Measurements from ENCODE around the gene PCDHB14.
"Not testable (repeated sequence)": the region's sequence is repeated elsewhere in the genome, so short reads cannot be mapped to it uniquely, and the experiment has no call there.

PCDHB14 gene

GRCh38 chr5:141179876-141180275 is 43.3 kb upstream of the PCDHB14 start:
- not testable (repeated sequence) for H3K27me3 ChIP-seq (ENCODE audit: insufficient read depth, low read length); H3K4me3 ChIP-seq (ENCODE audit: low read depth, low read length, poor library complexity, severe bottlenecking); H3K27ac ChIP-seq (ENCODE audit: low read depth, low read length, poor library complexity, severe bottlenecking)

GRCh38 chr5:141180313-141180712 is 42.8 kb upstream of the PCDHB14 start:
- Histone ChIP-seq H3K9me2 (ENCODE audit: low read depth, low read length) (no peaks in the 10 kb centered on the region), H3F3A (ENCODE audit: insufficient read depth, low read length) (no peaks in the 10 kb centered on the region), H4K20me1 (ENCODE audit: insufficient read depth, low read length) (no peaks in the 10 kb centered on the region), H3K9me3 (ENCODE audit: low read length) (no peaks in the 10 kb centered on the region), H3K4me1 (ENCODE audit: insufficient read depth, low read length, severe bottlenecking) (no peaks in the 10 kb centered on the region), H3K4me3 (ENCODE audit: low read depth, low read length, poor library complexity, severe bottlenecking) (no peak overlapping the region), H3K27ac (ENCODE audit: low read depth, low read length, poor library complexity, severe bottlenecking) (no peak overlapping the region), H3K9ac (ENCODE audit: low read length) (no peak overlapping the region), H3K27me3 (ENCODE audit: insufficient read depth, low read length) (no peaks in the 10 kb centered on the region), H2AFZ (ENCODE audit: low read length) (no peak overlapping the region), H3K4me2 (ENCODE audit: low read length) (no peak overlapping the region), H3K79me2 (ENCODE audit: insufficient read depth, low read length) (no peaks in the 10 kb centered on the region), H3K36me3 (ENCODE audit: insufficient read depth, low read length) (no peaks in the 10 kb centered on the region)
- TF ChIP-seq EZH2 (IDR thresholded peaks at IDR 0.05; ENCODE audit: borderline replicate concordance, low read length): no peak
- TF ChIP-seq CTCF (IDR thresholded peaks at IDR 0.05; ENCODE audit: low read length): no peak

More at GRCh38 chr5:141179876-141180275, 43.3 kb upstream of the PCDHB14 start:
- H2AFZ ChIP-seq (ENCODE audit: low read length); H3K4me1 ChIP-seq (ENCODE audit: insufficient read depth, low read length, severe bottlenecking); H3K9ac ChIP-seq (ENCODE audit: low read length); H3K9me3 ChIP-seq (ENCODE audit: low read length); H4K20me1 ChIP-seq (ENCODE audit: insufficient read depth, low read length); H3K36me3 ChIP-seq (ENCODE audit: insufficient read depth, low read length); H3F3A ChIP-seq (ENCODE audit: insufficient read depth, low read length); H3K4me2 ChIP-seq (ENCODE audit: low read length); H3K9me2 ChIP-seq (ENCODE audit: low read depth, low read length); H3K79me2 ChIP-seq (ENCODE audit: insufficient read depth, low read length): not testable (repeated sequence)

DNA sequence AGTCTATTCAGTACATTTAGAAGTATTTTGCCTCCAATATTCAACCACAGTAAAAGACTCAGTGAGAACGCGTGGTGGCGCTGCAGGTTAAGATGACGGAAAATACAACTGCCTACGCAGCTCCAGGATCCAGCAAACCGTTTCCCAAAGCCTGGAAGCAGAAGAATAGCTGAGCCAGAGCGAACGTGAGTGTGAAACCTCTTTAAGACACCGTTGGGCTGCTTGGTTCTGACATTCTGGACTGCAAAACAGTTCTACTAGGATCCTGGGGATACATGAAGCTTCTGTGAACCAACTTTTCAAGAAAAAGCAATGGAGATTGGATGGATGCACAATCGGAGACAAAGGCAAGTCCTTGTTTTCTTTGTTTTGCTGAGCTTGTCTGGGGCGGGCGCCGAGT is 40.9 kb upstream of the PCDHB14 start, which contains the start of gene PCDHB16:
Gene PCDHB16 (plus strand): TSS at position 140 of the 400 bp plus-strand sequence. CDS start 173 bp downstream, at position 313.
- H3K9me3 ChIP-seq (ENCODE audit: low read length): no peaks in the 10 kb centered on the region
- no peaks in the 10 kb centered on the region for H3K9me2 ChIP-seq (ENCODE audit: low read depth, low read length)
- no peaks in the 10 kb centered on the region for H4K20me1 ChIP-seq (ENCODE audit: insufficient read depth, low read length)
- no peaks in the 10 kb centered on the region for H3K4me1 ChIP-seq (ENCODE audit: insufficient read depth, low read length, severe bottlenecking)
- H3K79me2 ChIP-seq (ENCODE audit: insufficient read depth, low read length): no peaks in the 10 kb centered on the region
- H2AFZ ChIP-seq (ENCODE audit: low read length): no peak within 1 kb of the TSS
- H3K4me3 ChIP-seq (ENCODE audit: low read depth, low read length, poor library complexity, severe bottlenecking): no peak within 1 kb of the TSS
- H3K9ac ChIP-seq (ENCODE audit: low read length): no peak within 1 kb of the TSS
- H3K27me3 ChIP-seq (ENCODE audit: insufficient read depth, low read length): no peaks in the 10 kb centered on the region
- no peak within 1 kb of the TSS for H3K27ac ChIP-seq (ENCODE audit: low read depth, low read length, poor library complexity, severe bottlenecking)
- H3K4me2 ChIP-seq (ENCODE audit: low read length): no peak within 1 kb of the TSS
- H3K36me3 ChIP-seq (ENCODE audit: insufficient read depth, low read length): no peaks in the 10 kb centered on the region
- TF ChIP-seq CTCF (IDR thresholded peaks at IDR 0.05; ENCODE audit: low read length): peak; percentile 52
- TF ChIP-seq EZH2 (IDR thresholded peaks at IDR 0.05; ENCODE audit: borderline replicate concordance, low read length): no peak
- H3F3A ChIP-seq (ENCODE audit: insufficient read depth, low read length): no peaks in the 10 kb centered on the region

DNA sequence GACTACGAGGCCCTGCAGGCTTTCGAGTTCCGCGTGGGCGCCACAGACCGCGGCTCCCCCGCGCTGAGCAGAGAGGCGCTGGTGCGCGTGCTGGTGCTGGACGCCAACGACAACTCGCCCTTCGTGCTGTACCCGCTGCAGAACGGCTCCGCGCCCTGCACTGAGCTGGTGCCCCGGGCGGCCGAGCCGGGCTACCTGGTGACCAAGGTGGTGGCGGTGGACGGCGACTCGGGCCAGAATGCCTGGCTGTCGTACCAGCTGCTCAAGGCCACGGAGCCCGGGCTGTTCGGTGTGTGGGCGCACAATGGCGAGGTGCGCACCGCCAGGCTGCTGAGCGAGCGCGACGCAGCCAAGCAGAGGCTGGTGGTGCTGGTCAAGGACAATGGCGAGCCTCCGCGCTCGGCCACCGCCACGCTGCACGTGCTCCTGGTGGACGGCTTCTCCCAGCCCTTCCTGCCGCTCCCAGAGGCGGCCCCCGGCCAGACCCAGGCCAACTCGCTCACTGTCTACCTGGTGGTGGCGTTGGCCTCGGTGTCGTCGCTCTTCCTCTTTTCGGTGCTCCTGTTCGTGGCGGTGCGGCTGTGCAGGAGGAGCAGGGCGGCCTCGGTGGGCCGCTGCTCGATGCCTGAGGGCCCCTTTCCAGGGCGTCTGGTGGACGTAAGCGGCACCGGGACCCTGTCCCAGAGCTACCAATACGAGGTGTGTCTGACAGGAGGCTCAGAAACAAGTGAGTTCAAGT is 38.9 kb upstream of the PCDHB14 start:
- not testable (repeated sequence) for H3K27ac ChIP-seq (ENCODE audit: low read depth, low read length, poor library complexity, severe bottlenecking); H3K9me2 ChIP-seq (ENCODE audit: low read depth, low read length); H4K20me1 ChIP-seq (ENCODE audit: insufficient read depth, low read length); H3K36me3 ChIP-seq (ENCODE audit: insufficient read depth, low read length); H3K4me2 ChIP-seq (ENCODE audit: low read length); H3K9me3 ChIP-seq (ENCODE audit: low read length); H3K4me3 ChIP-seq (ENCODE audit: low read depth, low read length, poor library complexity, severe bottlenecking); H3K4me1 ChIP-seq (ENCODE audit: insufficient read depth, low read length, severe bottlenecking); H3K27me3 ChIP-seq (ENCODE audit: insufficient read depth, low read length); H3K79me2 ChIP-seq (ENCODE audit: insufficient read depth, low read length); H2AFZ ChIP-seq (ENCODE audit: low read length); H3F3A ChIP-seq (ENCODE audit: insufficient read depth, low read length); H3K9ac ChIP-seq (ENCODE audit: low read length)

Data from OCI-LY1 (cell line).